Retinal pigment epithelial cell (primary cell): ENCODE data around the gene STIM2.

Experiments
- DNase-seq: peaks from one replicate; pipeline ENCODE4 v3.0.0-alpha.2; 2010; ENCODE audit warnings: low read depth
- H3K4me3 ChIP-seq: 2 replicates; pipeline ENCODE4 v1.5.1; 2011; ENCODE audit warnings: mild to moderate bottlenecking, low read length, control low read depth, moderate library complexity
- CTCF ChIP-seq: conservative IDR thresholded peaks from 2 replicates; pipeline ENCODE4 v1.5.1; 2011; ENCODE audit warnings: low read depth, low read length, control low read depth, inconsistent platforms

Gene STIM2

GRCh38 chr4:27042411-27042810, 181.8 kb downstream of the STIM2 start:
- no peak for TF ChIP-seq CTCF
- H3K4me3 ChIP-seq: no peak overlapping the region
- DNase-seq: no peak

GRCh38 chr4:27043200-27043599, 182.6 kb downstream of the STIM2 start:
- no peak for TF ChIP-seq CTCF
- no peak for DNase-seq
- H3K4me3 ChIP-seq: no peak overlapping the region

- H3K4me3 ChIP-seq: no peak overlapping the region
- no peak for DNase-seq
- TF ChIP-seq CTCF: no peak
Observed at GRCh38 chr4:27046851-27047250, 186.2 kb downstream of the STIM2 start.

GRCh38 chr4:27048429-27049238, 188.0 kb downstream of the STIM2 start:
- TF ChIP-seq CTCF: peak; percentile 60

GRCh38 chr4:27049239-27049829, 188.7 kb downstream of the STIM2 start:
- no peak overlapping the region for H3K4me3 ChIP-seq
- TF ChIP-seq CTCF: no peak
- DNase-seq: no peak

More at GRCh38 chr4:27048429-27049238, 188.0 kb downstream of the STIM2 start:
- DNase-seq: peak; percentile 14
- peak overlapping the region; percentile 36 for H3K4me3 ChIP-seq

- no peak overlapping the region for H3K4me3 ChIP-seq
- DNase-seq: no peak
- TF ChIP-seq CTCF: no peak
Observed at GRCh38 chr4:27050731-27051130, 190.1 kb downstream of the STIM2 start.
